Measurements from ENCODE around the gene KLF1.

DNA sequence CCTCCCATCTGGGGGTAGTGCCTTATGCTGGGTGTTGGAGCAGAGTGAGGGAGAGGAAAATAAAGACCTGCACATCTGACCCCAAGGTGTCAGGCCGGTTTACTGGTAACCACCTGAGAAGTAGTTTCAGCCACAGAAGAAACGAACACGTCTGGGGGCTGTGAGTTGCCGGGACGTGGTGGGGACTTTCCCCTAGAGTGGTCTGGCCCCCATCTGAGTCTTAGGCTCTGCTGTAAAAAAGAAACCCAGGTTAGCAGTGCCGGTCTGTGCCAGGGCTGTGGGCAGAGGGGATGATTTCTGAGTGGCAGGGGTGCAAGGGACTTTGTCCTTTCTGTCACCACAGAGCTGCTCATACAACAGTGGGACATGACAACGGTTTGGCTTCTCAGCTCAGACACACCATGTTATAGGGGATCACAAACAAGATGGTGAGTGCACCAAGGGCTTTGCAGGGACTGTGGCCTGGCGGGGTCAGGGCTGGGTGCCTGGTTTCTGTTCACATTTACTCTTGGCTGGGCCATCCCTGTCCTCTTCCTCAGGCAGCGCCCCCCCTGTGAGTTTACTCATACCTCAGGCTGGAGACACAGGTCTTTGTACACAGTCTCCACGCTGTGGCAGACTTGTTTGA is 13.0 kb upstream of the KLF1 start:
- TF ChIP-seq POLR2AphosphoS5 (IDR thresholded peaks at IDR 0.05; ENCODE audit: low read depth, low read length) (no peak), TAF1 (IDR thresholded peaks at IDR 0.05; ENCODE audit: borderline replicate concordance, low read depth, low read length) (no peak), YY1 (IDR thresholded peaks at IDR 0.05; ENCODE audit: low read depth) (no peak)
- TF ChIP-seq, protein P1, sequence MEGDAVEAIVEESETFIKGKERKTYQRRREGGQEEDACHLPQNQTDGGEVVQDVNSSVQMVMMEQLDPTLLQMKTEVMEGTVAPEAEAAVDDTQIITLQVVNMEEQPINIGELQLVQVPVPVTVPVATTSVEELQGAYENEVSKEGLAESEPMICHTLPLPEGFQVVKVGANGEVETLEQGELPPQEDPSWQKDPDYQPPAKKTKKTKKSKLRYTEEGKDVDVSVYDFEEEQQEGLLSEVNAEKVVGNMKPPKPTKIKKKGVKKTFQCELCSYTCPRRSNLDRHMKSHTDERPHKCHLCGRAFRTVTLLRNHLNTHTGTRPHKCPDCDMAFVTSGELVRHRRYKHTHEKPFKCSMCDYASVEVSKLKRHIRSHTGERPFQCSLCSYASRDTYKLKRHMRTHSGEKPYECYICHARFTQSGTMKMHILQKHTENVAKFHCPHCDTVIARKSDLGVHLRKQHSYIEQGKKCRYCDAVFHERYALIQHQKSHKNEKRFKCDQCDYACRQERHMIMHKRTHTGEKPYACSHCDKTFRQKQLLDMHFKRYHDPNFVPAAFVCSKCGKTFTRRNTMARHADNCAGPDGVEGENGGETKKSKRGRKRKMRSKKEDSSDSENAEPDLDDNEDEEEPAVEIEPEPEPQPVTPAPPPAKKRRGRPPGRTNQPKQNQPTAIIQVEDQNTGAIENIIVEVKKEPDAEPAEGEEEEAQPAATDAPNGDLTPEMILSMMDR (IDR thresholded peaks at IDR 0.05) = no peak

Measured in SK-N-SH (cell line).